SK-N-SH treated with all-trans-retinoic acid at 6 μM for 48 hours (cell line): ENCODE data around the gene G3BP1.
A peak's percentile ranks its signal among the peaks of the same experiment; 100 is the strongest.

Experiments
- ATAC-seq: fragments of 200-7000 bp; cut with Tn5 transposase; 3 replicates; pipeline ENCODE4 v1.9.1; 2020; ENCODE audit warnings: mild to moderate bottlenecking, moderate library complexity
- ARNTL ChIP-seq: fragments of 450-650 bp; formaldehyde crosslinking; IDR thresholded peaks from 2 replicates; pipeline ENCODE4 v1.5.0; 2020; ENCODE audit warnings: low read depth, mild to moderate bottlenecking, moderate library complexity, borderline replicate concordance
- BACH2 ChIP-seq: fragments of 250-450 bp; sonication (Bioruptor Pico); IDR thresholded peaks from 2 replicates; pipeline ENCODE4 v1.9.0; 2021; ENCODE audit warnings: mild to moderate bottlenecking, borderline replicate concordance
- CREB5 ChIP-seq: fragments of 250-450 bp; sonication (Bioruptor Pico); IDR thresholded peaks from 2 replicates; pipeline ENCODE4 v1.5.1; 2020; ENCODE audit warnings: low read depth, mild to moderate bottlenecking, moderate library complexity
- CSDC2 ChIP-seq: fragments of 250-450 bp; sonication (Bioruptor Pico); IDR thresholded peaks from 2 replicates; pipeline ENCODE4 v1.5.0; 2020; ENCODE audit warnings: mild to moderate bottlenecking, moderate library complexity
- CSRNP3 ChIP-seq: fragments of 250-450 bp; sonication (Bioruptor Pico); IDR thresholded peaks from 2 replicates; pipeline ENCODE4 v1.5.1; 2021; ENCODE audit warnings: mild to moderate bottlenecking, moderate library complexity
- ESRRG ChIP-seq: fragments of 250-450 bp; sonication (Bioruptor Pico); IDR thresholded peaks from 2 replicates; pipeline ENCODE4 v1.6.1; 2021; ENCODE audit warnings: mild to moderate bottlenecking
- GLIS3 ChIP-seq: fragments of 250-450 bp; sonication (Bioruptor Pico); IDR thresholded peaks from 2 replicates; pipeline ENCODE4 v1.5.0; 2020; ENCODE audit warnings: mild to moderate bottlenecking, moderate library complexity
- OSR1 ChIP-seq: fragments of 250-450 bp; sonication (Bioruptor Pico); IDR thresholded peaks from 2 replicates; pipeline ENCODE4 v1.8.0; 2022; ENCODE audit warnings: moderate library complexity, mild to moderate bottlenecking, inconsistent platforms
- POU6F1 ChIP-seq: fragments of 250-450 bp; sonication (Bioruptor Pico); IDR thresholded peaks from 2 replicates; pipeline ENCODE4 v1.8.0; 2021; ENCODE audit warnings: low read depth, mild to moderate bottlenecking, moderate library complexity, borderline replicate concordance
- RARB ChIP-seq: fragments of 250-450 bp; sonication (Bioruptor Pico); IDR thresholded peaks from 2 replicates; pipeline ENCODE4 v1.8.0; 2021; ENCODE audit warnings: mild to moderate bottlenecking, moderate library complexity
- SNAI2 ChIP-seq: fragments of 250-450 bp; sonication (Bioruptor Pico); IDR thresholded peaks from 2 replicates; pipeline ENCODE4 v1.5.0; 2020; ENCODE audit warnings: mild to moderate bottlenecking, moderate library complexity
- TCF4 ChIP-seq: fragments of 250-450 bp; sonication (Bioruptor Pico); IDR thresholded peaks from 2 replicates; pipeline ENCODE4 v1.8.0; 2021; ENCODE audit warnings: mild to moderate bottlenecking, moderate library complexity, borderline replicate concordance
- TOX ChIP-seq: fragments of 250-450 bp; sonication (Bioruptor Pico); IDR thresholded peaks from 2 replicates; pipeline ENCODE4 v1.8.0; 2021; ENCODE audit warnings: mild to moderate bottlenecking, moderate library complexity, borderline replicate concordance
- TSHZ2 ChIP-seq: fragments of 250-450 bp; sonication (Bioruptor Pico); IDR thresholded peaks from 2 replicates; pipeline ENCODE4 v1.5.0; 2020; ENCODE audit warnings: mild to moderate bottlenecking, moderate library complexity
- ZC3H10 ChIP-seq: fragments of 250-450 bp; sonication (Bioruptor Pico); IDR thresholded peaks from 2 replicates; pipeline ENCODE4 v1.5.1; 2021; ENCODE audit warnings: mild to moderate bottlenecking, moderate library complexity
- ZFP3 ChIP-seq: fragments of 250-450 bp; sonication (Bioruptor Pico); IDR thresholded peaks from 2 replicates; pipeline ENCODE4 v1.5.0; 2020; ENCODE audit warnings: mild to moderate bottlenecking, moderate library complexity
- ZFP30 ChIP-seq: fragments of 450-650 bp; formaldehyde crosslinking; IDR thresholded peaks from 2 replicates; pipeline ENCODE4 v1.5.0; 2022; ENCODE audit warnings: mild to moderate bottlenecking, moderate library complexity
- ZNF565 ChIP-seq: fragments of 450-650 bp; formaldehyde crosslinking; conservative IDR thresholded peaks from 2 replicates; pipeline ENCODE4 v1.5.0; 2020; ENCODE audit warnings: low read depth, mild to moderate bottlenecking, moderate library complexity
- ZNF70 ChIP-seq: fragments of 450-650 bp; formaldehyde crosslinking; IDR thresholded peaks from 2 replicates; pipeline ENCODE4 v1.5.0; 2020; ENCODE audit warnings: mild to moderate bottlenecking, moderate library complexity
- ZNF8 ChIP-seq: fragments of 450-650 bp; formaldehyde crosslinking; IDR thresholded peaks from 2 replicates; pipeline ENCODE4 v1.5.0; 2020; ENCODE audit warnings: mild to moderate bottlenecking, moderate library complexity

G3BP1 gene

GRCh38 chr5:151743530-151743929, 28.2 kb upstream of the G3BP1 start (continued):
- no peak for TF ChIP-seq TSHZ2 (CRISPR knock-in tag)
- TF ChIP-seq ZNF565 = no peak
- no peak for TF ChIP-seq RARB (CRISPR knock-in tag)
- no peak for TF ChIP-seq POU6F1 (CRISPR knock-in tag)
- no peak for TF ChIP-seq ESRRG (CRISPR knock-in tag)

GRCh38 chr5:151745071-151745705, 26.6 kb upstream of the G3BP1 start:
- TF ChIP-seq ESRRG (CRISPR knock-in tag) (no peak), TSHZ2 (CRISPR knock-in tag) (no peak), ZNF8 (CRISPR knock-in tag) (no peak), ZNF70 (CRISPR knock-in tag) (no peak), CSDC2 (no peak), ZNF565 (no peak), RARB (CRISPR knock-in tag) (no peak), ZFP3 (CRISPR knock-in tag) (no peak)
- ATAC-seq = peak; percentile 35

GRCh38 chr5:151750121-151750520, 21.6 kb upstream of the G3BP1 start:
- ATAC-seq = no peak
- TF ChIP-seq BACH2 (CRISPR knock-in tag) (no peak), CSDC2 (no peak), RARB (CRISPR knock-in tag) (no peak), TSHZ2 (CRISPR knock-in tag) (no peak), CREB5 (CRISPR knock-in tag) (no peak), ZC3H10 (no peak), SNAI2 (no peak), TCF4 (no peak), ZNF70 (CRISPR knock-in tag) (no peak), TOX (CRISPR knock-in tag) (no peak), ZNF565 (no peak), POU6F1 (CRISPR knock-in tag) (no peak), GLIS3 (no peak), ZFP3 (CRISPR knock-in tag) (no peak), ESRRG (CRISPR knock-in tag) (no peak), CSRNP3 (no peak), OSR1 (CRISPR knock-in tag) (no peak), ARNTL (CRISPR knock-in tag) (no peak), ZFP30 (CRISPR knock-in tag) (no peak)
